ENCODE data around the gene ARMC6. TPM values are rescaled to one million over a fixed set of nuclear protein-coding genes. Genes with fewer than 3 reads are reported as not detected.

ARMC6 gene
- polyA plus RNA-seq, 1 donor from 2014 or later, result 74.4 TPM

- no peaks in the 10 kb centered on the region for H3K27me3 ChIP-seq (ENCODE audit: insufficient read depth, low read depth, low read length)
- H3F3A ChIP-seq (ENCODE audit: insufficient read depth, low read length, poor library complexity, severe bottlenecking), result no peaks in the 10 kb centered on the region
- no peak overlapping the region for H2AFZ ChIP-seq (ENCODE audit: low read depth, low read length)
- H3K4me3 ChIP-seq (ENCODE audit: low read length), result no peak overlapping the region
- H3K36me3 ChIP-seq (ENCODE audit: insufficient read depth, low read length), result no peaks in the 10 kb centered on the region
- no peaks in the 10 kb centered on the region for H3K9me2 ChIP-seq (ENCODE audit: insufficient read depth, low read length)
- TF ChIP-seq MXI1 (conservative IDR thresholded peaks at IDR 0.05; ENCODE audit: poor library complexity, severe bottlenecking), result no peak
- TF ChIP-seq SMC3 (conservative IDR thresholded peaks at IDR 0.05; ENCODE audit: poor library complexity), result no peak
- no peaks in the 10 kb centered on the region for H3K9me3 ChIP-seq (ENCODE audit: low read length)
- no peak overlapping the region for H3K27ac ChIP-seq (ENCODE audit: low read length)
- H3K9ac ChIP-seq (ENCODE audit: low read length), result no peak overlapping the region
- no peaks in the 10 kb centered on the region for H3K79me2 ChIP-seq (replicated peaks; ENCODE audit: insufficient read depth, low read length)
- H3K4me2 ChIP-seq (ENCODE audit: low read length), result no peak overlapping the region
- H4K20me1 ChIP-seq (ENCODE audit: insufficient read depth), result no peaks in the 10 kb centered on the region
Observed at GRCh38 chr19:19075126-19075525, 41.7 kb downstream of the ARMC6 start.

GRCh38 chr19:19076476-19076875 is 43.1 kb downstream of the ARMC6 start:
- no peaks in the 10 kb centered on the region for H3K27me3 ChIP-seq (ENCODE audit: insufficient read depth, low read depth, low read length)
- H3K9me2 ChIP-seq (ENCODE audit: insufficient read depth, low read length), result no peaks in the 10 kb centered on the region
- no peaks in the 10 kb centered on the region for H3F3A ChIP-seq (ENCODE audit: insufficient read depth, low read length, poor library complexity, severe bottlenecking)
- no peaks in the 10 kb centered on the region for H3K36me3 ChIP-seq (ENCODE audit: insufficient read depth, low read length)
- H3K9ac ChIP-seq (ENCODE audit: low read length), result no peak overlapping the region
- H3K27ac ChIP-seq (ENCODE audit: low read length), result no peak overlapping the region
- H2AFZ ChIP-seq (ENCODE audit: low read depth, low read length), result no peak overlapping the region
- TF ChIP-seq MXI1 (conservative IDR thresholded peaks at IDR 0.05; ENCODE audit: poor library complexity, severe bottlenecking), result no peak
- TF ChIP-seq EP300 (conservative IDR thresholded peaks at IDR 0.05; ENCODE audit: poor library complexity, severe bottlenecking), result no peak
- no peak for TF ChIP-seq TAF1 (IDR thresholded peaks at IDR 0.05; ENCODE audit: low read depth)
- TF ChIP-seq CTCF (IDR thresholded peaks at IDR 0.05; ENCODE audit: poor library complexity, severe bottlenecking), result no peak
- no peak for TF ChIP-seq EZH2 (IDR thresholded peaks at IDR 0.05; ENCODE audit: borderline replicate concordance, insufficient read depth, low read length, poor library complexity, severe bottlenecking)
- TF ChIP-seq SMC3 (conservative IDR thresholded peaks at IDR 0.05; ENCODE audit: poor library complexity), result no peak
- TF ChIP-seq RAD21 (conservative IDR thresholded peaks at IDR 0.05), result no peak
- no peak for TF ChIP-seq POLR2AphosphoS5 (IDR thresholded peaks at IDR 0.05)
- no peak for TF ChIP-seq REST (IDR thresholded peaks at IDR 0.05; ENCODE audit: borderline replicate concordance)
- H3K4me2 ChIP-seq (ENCODE audit: low read length), result no peak overlapping the region
- no peak overlapping the region for H3K4me3 ChIP-seq (ENCODE audit: low read length)
- no peaks in the 10 kb centered on the region for H3K79me2 ChIP-seq (replicated peaks; ENCODE audit: insufficient read depth, low read length)
- no peaks in the 10 kb centered on the region for H3K9me3 ChIP-seq (ENCODE audit: low read length)
- H4K20me1 ChIP-seq (ENCODE audit: insufficient read depth), result no peaks in the 10 kb centered on the region

- TF ChIP-seq CTCF (IDR thresholded peaks at IDR 0.05; ENCODE audit: poor library complexity, severe bottlenecking) (no peak), REST (IDR thresholded peaks at IDR 0.05; ENCODE audit: borderline replicate concordance) (no peak)
- no peaks in the 10 kb centered on the region for H3K79me2 ChIP-seq (replicated peaks; ENCODE audit: insufficient read depth, low read length)
- no peaks in the 10 kb centered on the region for H3K36me3 ChIP-seq (ENCODE audit: insufficient read depth, low read length)
- no peaks in the 10 kb centered on the region for H3K9me3 ChIP-seq (ENCODE audit: low read length)
- no peaks in the 10 kb centered on the region for H4K20me1 ChIP-seq (ENCODE audit: insufficient read depth)
- H3K4me3 ChIP-seq (ENCODE audit: low read length), result no peak overlapping the region
- no peak overlapping the region for H3K4me2 ChIP-seq (ENCODE audit: low read length)
- H3K27ac ChIP-seq (ENCODE audit: low read length), result no peak overlapping the region
- H2AFZ ChIP-seq (ENCODE audit: low read depth, low read length), result no peak overlapping the region
- H3K9ac ChIP-seq (ENCODE audit: low read length), result no peak overlapping the region
- H3K27me3 ChIP-seq (ENCODE audit: insufficient read depth, low read depth, low read length), result no peaks in the 10 kb centered on the region
- H3F3A ChIP-seq (ENCODE audit: insufficient read depth, low read length, poor library complexity, severe bottlenecking), result no peaks in the 10 kb centered on the region
- no peaks in the 10 kb centered on the region for H3K9me2 ChIP-seq (ENCODE audit: insufficient read depth, low read length)
Observed at GRCh38 chr19:19077103-19077502, 43.7 kb downstream of the ARMC6 start.
